SJSA1 (cell line): ENCODE measurements around the gene GMPR2. TPM values are rescaled to one million over a fixed set of nuclear protein-coding genes. Genes with fewer than 3 reads are reported as not detected.
"Not testable (repeated sequence)": the region's sequence is repeated elsewhere in the genome, so short reads cannot be mapped to it uniquely, and the experiment has no call there.

Experiments
- DNase-seq, 2 experiments: peaks; one replicate each; pipeline ENCODE4 v3.0.0-alpha.2; 2015 to 2020; ENCODE audit warnings: low spot score in 2 of 2, low read depth in 1 of 2
- H3K27ac ChIP-seq: fragments of 250-450 bp; sonication (Bioruptor Pico); 2 replicates; pipeline ENCODE4 v1.5.1; 2020; ENCODE audit warnings: mild to moderate bottlenecking, moderate library complexity
- H3K27me3 ChIP-seq: fragments of 250-450 bp; sonication (Bioruptor Pico); replicated peaks from 2 replicates; pipeline ENCODE4 v1.5.1; 2020; ENCODE audit warnings: mild to moderate bottlenecking, moderate library complexity
- H3K36me3 ChIP-seq: fragments of 250-450 bp; sonication (Bioruptor Pico); 2 replicates; pipeline ENCODE4 v1.5.1; 2020; ENCODE audit warnings: mild to moderate bottlenecking
- H3K4me1 ChIP-seq: fragments of 250-450 bp; sonication (Bioruptor Pico); replicated peaks from 2 replicates; pipeline ENCODE4 v1.6.1; 2021; ENCODE audit warnings: mild to moderate bottlenecking
- H3K4me3 ChIP-seq: fragments of 250-450 bp; sonication (Bioruptor Pico); 2 replicates; pipeline ENCODE4 v1.5.1; 2020; ENCODE audit warnings: mild to moderate bottlenecking
- H3K9me3 ChIP-seq: fragments of 250-450 bp; sonication (Bioruptor Pico); replicated peaks from 2 replicates; pipeline ENCODE4 v1.5.1; 2020; ENCODE audit warnings: mild to moderate bottlenecking
- total RNA-seq: library from RNA; depleted of rRNA; stranded (reverse); fragments of >200 nt; shearing (Covaris generic); gene quantifications from 2 replicates; pipeline ENCODE4 v1.2.3, GENCODE V29; 2014

The GMPR2 gene
- total RNA-seq, 1 experiment from 2014 or later, result 64.8 TPM

GRCh38 chr14:24243336-24243836, 10.7 kb downstream of the GMPR2 start:
- peak overlapping the region; percentile 52 for H3K4me3 ChIP-seq
- peaks cover 12% of the 10 kb centered on the region for H3K4me1 ChIP-seq
- peaks cover 31% of the 10 kb centered on the region for H3K36me3 ChIP-seq
- peak overlapping the region; percentile 97 for H3K27ac ChIP-seq
- no peaks in the 10 kb centered on the region for H3K27me3 ChIP-seq
- H3K9me3 ChIP-seq, result no peaks in the 10 kb centered on the region
- DNase-seq, result peak in 1 of 2 experiments; percentile 42

- H3K4me3 ChIP-seq, H3K9me3 ChIP-seq, H3K27me3 ChIP-seq: not testable (repeated sequence)
Observed at GRCh38 chr14:24245350-24245749, 12.6 kb downstream of the GMPR2 start.

GRCh38 chr14:24246765-24247212, 14.1 kb downstream of the GMPR2 start:
- peaks cover 13% of the 10 kb centered on the region for H3K4me1 ChIP-seq
- H3K9me3 ChIP-seq, result no peaks in the 10 kb centered on the region
- no peak overlapping the region for H3K4me3 ChIP-seq
- no peaks in the 10 kb centered on the region for H3K36me3 ChIP-seq
- no peak overlapping the region for H3K27ac ChIP-seq
- no peaks in the 10 kb centered on the region for H3K27me3 ChIP-seq
- DNase-seq, result no peak

More at GRCh38 chr14:24245350-24245749, 12.6 kb downstream of the GMPR2 start:
- not testable (repeated sequence) for H3K27ac ChIP-seq, DNase-seq
- Histone ChIP-seq H3K36me3 (peaks cover 11% of the 10 kb centered on the region), H3K4me1 (peaks cover 12% of the 10 kb centered on the region)

GRCh38 chr14:24247422-24247821, 14.7 kb downstream of the GMPR2 start:
- Histone ChIP-seq H3K27ac (no peak overlapping the region), H3K9me3 (no peaks in the 10 kb centered on the region), H3K27me3 (no peaks in the 10 kb centered on the region), H3K36me3 (no peaks in the 10 kb centered on the region), H3K4me1 (peaks cover 19% of the 10 kb centered on the region), H3K4me3 (no peak overlapping the region)
- DNase-seq, result no peak

GRCh38 chr14:24249230-24250021, 16.7 kb downstream of the GMPR2 start:
- no peak overlapping the region for H3K4me3 ChIP-seq
- no peak overlapping the region for H3K27ac ChIP-seq
- H3K36me3 ChIP-seq, result no peaks in the 10 kb centered on the region
- no peaks in the 10 kb centered on the region for H3K27me3 ChIP-seq
- H3K9me3 ChIP-seq, result no peaks in the 10 kb centered on the region
- peaks cover 12% of the 10 kb centered on the region for H3K4me1 ChIP-seq
- DNase-seq, result no peak

- no peak for DNase-seq
- no peaks in the 10 kb centered on the region for H3K9me3 ChIP-seq
- H3K27me3 ChIP-seq, result no peaks in the 10 kb centered on the region
- peaks cover 12% of the 10 kb centered on the region for H3K4me1 ChIP-seq
- no peak overlapping the region for H3K4me3 ChIP-seq
- no peak overlapping the region for H3K27ac ChIP-seq
- no peaks in the 10 kb centered on the region for H3K36me3 ChIP-seq
Observed at GRCh38 chr14:24250354-24250753, 17.6 kb downstream of the GMPR2 start.

- H3K36me3 ChIP-seq, result no peaks in the 10 kb centered on the region
- no peak overlapping the region for H3K4me3 ChIP-seq
- 0 out of 2 replicates have a peak overlapping the region, but pooled peaks have one; percentile 19 for H3K27ac ChIP-seq
- H3K9me3 ChIP-seq, result no peaks in the 10 kb centered on the region
- H3K4me1 ChIP-seq, result peaks cover 12% of the 10 kb centered on the region
- DNase-seq, result peak; percentile 31 to 44
- no peaks in the 10 kb centered on the region for H3K27me3 ChIP-seq
Observed at GRCh38 chr14:24251880-24252288, 19.2 kb downstream of the GMPR2 start.

GRCh38 chr14:24252289-24253124, 19.8 kb downstream of the GMPR2 start:
- Histone ChIP-seq H3K27me3 (no peaks in the 10 kb centered on the region), H3K36me3 (no peaks in the 10 kb centered on the region), H3K4me1 (peaks cover 12% of the 10 kb centered on the region), H3K27ac (0 out of 2 replicates have a peak overlapping the region, but pooled peaks have one; percentile 19), H3K9me3 (no peaks in the 10 kb centered on the region), H3K4me3 (no peak overlapping the region)
- no peak for DNase-seq

- Histone ChIP-seq H3K4me1 (peaks cover 14% of the 10 kb centered on the region), H3K27ac (no peak overlapping the region), H3K36me3 (no peaks in the 10 kb centered on the region), H3K27me3 (no peaks in the 10 kb centered on the region), H3K9me3 (no peaks in the 10 kb centered on the region), H3K4me3 (no peak overlapping the region)
- DNase-seq, result no peak
Observed at GRCh38 chr14:24253936-24254335, 21.2 kb downstream of the GMPR2 start.

GRCh38 chr14:24254630-24255392, 22.1 kb downstream of the GMPR2 start:
- Histone ChIP-seq H3K36me3 (no peaks in the 10 kb centered on the region), H3K27ac (no peak overlapping the region), H3K27me3 (no peaks in the 10 kb centered on the region), H3K4me3 (no peak overlapping the region), H3K9me3 (no peaks in the 10 kb centered on the region), H3K4me1 (peaks cover 20% of the 10 kb centered on the region)
- DNase-seq, result no peak

- Histone ChIP-seq H3K9me3 (no peaks in the 10 kb centered on the region), H3K36me3 (no peaks in the 10 kb centered on the region), H3K27me3 (no peaks in the 10 kb centered on the region), H3K4me3 (no peak overlapping the region), H3K27ac (no peak overlapping the region), H3K4me1 (peaks cover 20% of the 10 kb centered on the region)
- DNase-seq, result no peak
Observed at GRCh38 chr14:24255438-24255837, 22.7 kb downstream of the GMPR2 start.

- Histone ChIP-seq H3K4me3 (no peak overlapping the region), H3K9me3 (no peaks in the 10 kb centered on the region), H3K27me3 (no peaks in the 10 kb centered on the region), H3K4me1 (peaks cover 20% of the 10 kb centered on the region), H3K27ac (no peak overlapping the region), H3K36me3 (no peaks in the 10 kb centered on the region)
- DNase-seq, result no peak
Observed at GRCh38 chr14:24255931-24256711, 23.4 kb downstream of the GMPR2 start.

GRCh38 chr14:24256960-24257359, 24.2 kb downstream of the GMPR2 start:
- Histone ChIP-seq H3K27ac (no peak overlapping the region), H3K4me3 (no peak overlapping the region), H3K27me3 (no peaks in the 10 kb centered on the region), H3K36me3 (no peaks in the 10 kb centered on the region), H3K9me3 (no peaks in the 10 kb centered on the region), H3K4me1 (peaks cover 13% of the 10 kb centered on the region)
- no peak for DNase-seq
